DND-41 (cell line): ENCODE results near the gene GNB1L.

ENCODE experiments used
- ATAC-seq: fragments of 200-7000 bp; cut with Tn5 transposase; 3 replicates; pipeline ENCODE4 v1.9.1; 2021; ENCODE audit warnings: low read depth; ENCODE audit not compliant: insufficient read depth
- DNase-seq: peaks from one replicate; pipeline ENCODE4 v3.0.0-alpha.2; 2020
- H2AFZ ChIP-seq: 2 replicates; pipeline ENCODE4 v1.6.0; 2012; ENCODE audit warnings: low read depth, low read length
- H3K27ac ChIP-seq: 2 replicates; pipeline ENCODE4 v1.5.1; 2012; ENCODE audit warnings: low read length, inconsistent platforms
- H3K27me3 ChIP-seq: fragments of 200-600 bp; sonication (generic); 2 replicates; pipeline ENCODE4 v1.6.0; 2012; ENCODE audit warnings: low read length, mild to moderate bottlenecking, inconsistent platforms; ENCODE audit not compliant: insufficient read depth, poor library complexity
- H3K36me3 ChIP-seq: 2 replicates; pipeline ENCODE4 v1.5.1; 2012; ENCODE audit warnings: low read length, inconsistent platforms; ENCODE audit not compliant: insufficient read depth
- H3K4me1 ChIP-seq: 2 replicates; pipeline ENCODE4 v1.5.1; 2012; ENCODE audit warnings: mild to moderate bottlenecking, low read length; ENCODE audit not compliant: insufficient read depth
- H3K4me2 ChIP-seq: 2 replicates; pipeline ENCODE4 v1.6.0; 2012; ENCODE audit warnings: mild to moderate bottlenecking, moderate library complexity, low read length, inconsistent platforms; ENCODE audit not compliant: insufficient read depth
- H3K4me3 ChIP-seq, 2 experiments: fragments of 200-600 bp in 1 of 2; shearing (Covaris generic) in 1 of 2; 2 replicates each; pipeline ENCODE4 v1.5.1; 2012 to 2016; ENCODE audit warnings: inconsistent platforms in 2 of 2, low read length in 2 of 2, mild to moderate bottlenecking in 2 of 2, low read depth in 1 of 2, moderate library complexity in 1 of 2
- H3K79me2 ChIP-seq: 2 replicates; pipeline ENCODE4 v1.6.0; 2012; ENCODE audit warnings: low read length, inconsistent platforms; ENCODE audit not compliant: insufficient read depth
- H3K9ac ChIP-seq: 2 replicates; pipeline ENCODE4 v1.6.0; 2012; ENCODE audit warnings: low read depth, mild to moderate bottlenecking, inconsistent platforms, low read length, moderate library complexity
- H3K9me3 ChIP-seq: 2 replicates; pipeline ENCODE4 v1.5.1; 2012; ENCODE audit warnings: low read length, moderate library complexity, mild to moderate bottlenecking, inconsistent platforms; ENCODE audit not compliant: insufficient read depth, severe bottlenecking
- H4K20me1 ChIP-seq: 2 replicates; pipeline ENCODE4 v1.6.0; 2012; ENCODE audit warnings: low read length; ENCODE audit not compliant: insufficient read depth
- EZH2 ChIP-seq: IDR thresholded peaks from 3 replicates; pipeline ENCODE4 v1.6.1; 2012; ENCODE audit warnings: borderline replicate concordance, low read depth, mild to moderate bottlenecking, moderate library complexity, low read length, inconsistent platforms; ENCODE audit not compliant: severe bottlenecking
- TF ChIP-seq, protein P1 (sequence below): IDR thresholded peaks from 2 replicates; pipeline ENCODE4 v1.5.1; 2012; ENCODE audit warnings: borderline replicate concordance, low read length, moderate library complexity, mild to moderate bottlenecking; ENCODE audit not compliant: poor library complexity, severe bottlenecking; ENCODE audit errors: extremely low read depth

GNB1L gene

DNA sequence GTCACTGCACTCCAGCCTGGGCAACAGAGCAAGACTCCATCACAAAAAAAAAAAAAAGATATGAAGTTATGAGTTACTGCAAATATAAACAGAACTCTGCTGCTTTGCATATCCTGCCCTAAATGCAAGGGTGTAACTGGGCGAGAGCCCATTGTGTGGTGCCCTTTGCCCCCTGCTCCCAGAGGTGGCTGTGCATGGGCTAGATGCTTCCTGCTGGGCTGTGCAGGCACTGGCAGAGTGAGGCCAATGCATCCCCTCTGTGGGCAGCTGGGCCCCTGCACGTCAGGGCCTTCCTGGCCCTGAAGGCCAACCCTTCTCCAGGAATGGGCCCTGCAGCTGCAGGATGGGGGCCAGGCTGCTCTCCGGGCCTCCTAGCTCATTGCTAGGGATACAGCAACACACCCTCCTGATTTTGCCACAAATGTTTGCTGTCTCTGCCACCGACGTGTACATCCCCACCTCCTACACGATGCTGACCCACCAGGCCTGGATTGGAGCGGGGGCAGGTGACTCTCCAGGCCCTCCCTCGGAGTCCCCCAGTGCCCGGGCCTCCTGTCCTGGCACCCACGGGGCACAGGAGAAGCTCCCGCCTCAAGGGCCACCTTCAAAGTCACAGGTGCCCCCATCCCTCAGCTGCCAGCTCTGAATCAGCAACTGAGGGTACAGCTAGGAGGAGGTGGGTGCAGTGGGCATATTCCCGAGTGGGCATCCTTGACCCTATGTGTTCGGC, 46.2 kb upstream of the GNB1L start:
- Histone ChIP-seq H3K36me3 (peaks cover 10% of the 10 kb centered on the region), H2AFZ (no peak overlapping the region), H3K27ac (peak overlapping the region; percentile 22; the same call in 1 of the 2 replicates), H3K4me2 (no peak overlapping the region), H3K4me3 (no peak overlapping the region), H3K9ac (no peak overlapping the region), H3K79me2 (no peaks in the 10 kb centered on the region), H4K20me1 (no peaks in the 10 kb centered on the region), H3K4me1 (peaks cover 11% of the 10 kb centered on the region), H3K9me3 (no peaks in the 10 kb centered on the region), H3K27me3 (no peaks in the 10 kb centered on the region)
- no peak for TF ChIP-seq EZH2
- TF ChIP-seq, protein P1, sequence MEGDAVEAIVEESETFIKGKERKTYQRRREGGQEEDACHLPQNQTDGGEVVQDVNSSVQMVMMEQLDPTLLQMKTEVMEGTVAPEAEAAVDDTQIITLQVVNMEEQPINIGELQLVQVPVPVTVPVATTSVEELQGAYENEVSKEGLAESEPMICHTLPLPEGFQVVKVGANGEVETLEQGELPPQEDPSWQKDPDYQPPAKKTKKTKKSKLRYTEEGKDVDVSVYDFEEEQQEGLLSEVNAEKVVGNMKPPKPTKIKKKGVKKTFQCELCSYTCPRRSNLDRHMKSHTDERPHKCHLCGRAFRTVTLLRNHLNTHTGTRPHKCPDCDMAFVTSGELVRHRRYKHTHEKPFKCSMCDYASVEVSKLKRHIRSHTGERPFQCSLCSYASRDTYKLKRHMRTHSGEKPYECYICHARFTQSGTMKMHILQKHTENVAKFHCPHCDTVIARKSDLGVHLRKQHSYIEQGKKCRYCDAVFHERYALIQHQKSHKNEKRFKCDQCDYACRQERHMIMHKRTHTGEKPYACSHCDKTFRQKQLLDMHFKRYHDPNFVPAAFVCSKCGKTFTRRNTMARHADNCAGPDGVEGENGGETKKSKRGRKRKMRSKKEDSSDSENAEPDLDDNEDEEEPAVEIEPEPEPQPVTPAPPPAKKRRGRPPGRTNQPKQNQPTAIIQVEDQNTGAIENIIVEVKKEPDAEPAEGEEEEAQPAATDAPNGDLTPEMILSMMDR, result no peak
- ATAC-seq (no peak), DNase-seq (no peak)

DNA sequence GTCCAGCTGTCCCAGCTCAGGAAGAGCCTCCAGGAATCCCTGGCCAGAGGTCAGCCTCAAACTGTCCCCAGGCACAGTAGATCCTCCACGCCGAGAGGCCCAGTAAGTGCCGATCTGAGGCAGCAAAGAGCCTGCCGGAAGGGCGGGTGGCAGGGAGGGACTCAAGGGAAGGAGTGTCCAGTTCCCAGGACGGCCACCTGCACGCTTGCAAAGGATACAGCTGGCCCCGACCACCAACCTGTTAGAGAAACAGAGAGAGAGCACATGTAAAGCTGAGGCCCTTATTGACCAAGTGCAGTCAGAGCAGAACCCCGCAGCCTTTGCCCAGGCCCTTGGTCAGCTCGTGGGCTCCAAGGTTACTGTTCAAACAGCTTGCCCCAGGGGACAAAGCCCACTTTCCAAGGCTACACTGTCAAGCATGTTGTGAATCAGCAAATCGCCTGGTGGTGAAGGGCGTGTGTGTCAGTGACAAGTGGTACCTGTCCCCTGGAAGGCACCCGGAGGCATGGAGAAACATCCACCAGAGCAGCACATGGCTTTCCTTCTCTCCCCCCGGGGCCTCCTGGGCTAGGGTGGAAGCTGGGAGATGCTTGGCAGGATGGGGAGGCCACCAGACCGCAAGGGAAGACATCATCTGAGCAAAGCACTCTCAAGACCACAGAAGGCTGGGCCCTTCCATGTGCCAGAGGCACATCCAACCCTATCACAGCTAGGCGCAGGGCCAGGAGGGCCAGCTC, 44.3 kb upstream of the GNB1L start:
- ATAC-seq, result no peak
- Histone ChIP-seq H2AFZ (no peak overlapping the region), H3K4me2 (no peak overlapping the region), H3K9me3 (no peaks in the 10 kb centered on the region), H3K27ac (peak overlapping the region; percentile 63), H3K9ac (0 out of 2 replicates have a peak overlapping the region, but pooled peaks have one; percentile 6), H3K36me3 (peaks cover 12% of the 10 kb centered on the region), H3K4me3 (no peak overlapping the region), H3K27me3 (no peaks in the 10 kb centered on the region), H3K79me2 (peaks cover 4% of the 10 kb centered on the region; the same call in 1 of the 2 replicates), H4K20me1 (no peaks in the 10 kb centered on the region), H3K4me1 (peaks cover 30% of the 10 kb centered on the region)
- TF ChIP-seq, protein P1, result no peak
- TF ChIP-seq EZH2, result no peak
- no peak for DNase-seq

DNA sequence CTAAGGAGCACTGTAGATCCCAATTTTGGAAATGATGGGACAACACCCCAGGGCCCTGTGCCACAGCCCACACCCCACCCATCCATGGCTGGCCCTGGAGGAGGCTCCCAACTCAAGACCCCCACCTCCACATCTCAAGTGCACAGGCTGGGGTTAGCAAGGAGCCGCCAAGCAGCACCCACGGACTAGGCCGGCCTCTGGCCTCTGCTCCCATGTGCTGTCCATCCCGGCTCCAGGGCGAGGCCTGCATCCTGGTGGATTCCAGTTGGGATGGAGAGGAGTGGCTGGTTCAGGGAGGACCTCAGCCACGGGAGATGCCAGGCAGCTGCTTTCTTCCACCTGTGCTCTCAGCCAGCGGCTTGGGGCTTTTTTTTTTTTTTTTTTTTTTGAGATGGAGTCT, 43.5 kb upstream of the GNB1L start:
- Histone ChIP-seq H3K4me1 (peaks cover 39% of the 10 kb centered on the region), H3K9ac (no peak overlapping the region), H3K9me3 (no peaks in the 10 kb centered on the region), H3K4me3 (no peak overlapping the region), H3K79me2 (peaks cover 4% of the 10 kb centered on the region; the same call in 1 of the 2 replicates), H3K4me2 (no peak overlapping the region), H3K27me3 (no peaks in the 10 kb centered on the region), H4K20me1 (no peaks in the 10 kb centered on the region), H3K36me3 (peaks cover 14% of the 10 kb centered on the region), H2AFZ (no peak overlapping the region), H3K27ac (no peak overlapping the region)
- no peak for TF ChIP-seq EZH2
- TF ChIP-seq, protein P1, result no peak
- ATAC-seq, result no peak
- DNase-seq, result no peak
